Vagina (tissue), 2 donors: ENCODE data around the gene SERINC5.

Experiments used
- CTCF ChIP-seq, 3 experiments: fragments of 450-650 bp in 2 of 3; fragments of 200-600 bp in 1 of 3; sonication (generic) in 1 of 3; IDR thresholded peaks; one replicate each; pipeline ENCODE4 v1.5.1; 2017 to 2019; ENCODE audit warnings: antibody characterized with exemption in 3 of 3, mild to moderate bottlenecking in 2 of 3, moderate library complexity in 2 of 3
- POLR2A ChIP-seq, 2 donors: fragments of 450-650 bp; IDR thresholded peaks; one replicate each; pipeline ENCODE4 v1.6.1; 2017; ENCODE audit warnings: antibody characterized with exemption in 2 of 2, mild to moderate bottlenecking in 2 of 2, moderate library complexity in 2 of 2
- POLR2AphosphoS5 ChIP-seq, 2 donors: sonication (generic); formaldehyde crosslinking; IDR thresholded peaks; one replicate each; pipeline ENCODE4 v1.9.0; 2017; ENCODE audit warnings: antibody characterized with exemption in 2 of 2, mild to moderate bottlenecking in 2 of 2, low read depth in 1 of 2; ENCODE audit not compliant: insufficient read depth in 1 of 2

- no peak for TF ChIP-seq CTCF (IDR thresholded peaks at IDR 0.05)
- TF ChIP-seq POLR2AphosphoS5 (IDR thresholded peaks at IDR 0.05; ENCODE audit: insufficient read depth in 1 of 2, low read depth in 1 of 2): no peak
- TF ChIP-seq POLR2A (IDR thresholded peaks at IDR 0.05): no peak
These were observed 72.9 kb downstream of the SERINC5 start for GRCh38 chr5:80182809-80183580.
